AG04450 (cell line): Measurements from ENCODE around the gene SSTR4. TPM values are rescaled to one million over a fixed set of nuclear protein-coding genes. Genes with fewer than 3 reads are reported as not detected.

ENCODE experiments used
- CTCF ChIA-PET: fragments of 300-600, 350-600 bp; formaldehyde crosslinking; extraction: SDS; loops from one replicate; lab custom pipeline; 2022; ENCODE audit warnings: antibody characterized with exemption, inconsistent platforms; lab: Charles Lee
- POLR2A ChIA-PET: fragments of 350-600 bp; formaldehyde crosslinking; extraction: SDS; loops from one replicate; lab custom pipeline; 2021; ENCODE audit warnings: antibody characterized with exemption, inconsistent platforms; lab: Yijun Ruan, JAX
- DNase-seq: peaks from one replicate; pipeline ENCODE4 v3.0.0-alpha.2; 2011; ENCODE audit warnings: low read depth, low spot score
- H3K27ac ChIP-seq: one replicate; pipeline ENCODE4 v1.5.1; 2012; ENCODE audit warnings: low read depth, low read length, control low read depth
- H3K27me3 ChIP-seq: one replicate; pipeline ENCODE4 v1.6.0; 2012; ENCODE audit warnings: low read length; ENCODE audit not compliant: control insufficient read depth, insufficient read depth
- H3K4me3 ChIP-seq: 2 replicates; pipeline ENCODE4 v1.5.1; 2011; ENCODE audit warnings: mild to moderate bottlenecking, low read depth, low read length, control low read depth
- H3K9me3 ChIP-seq: 2 replicates; pipeline ENCODE4 v1.5.1; 2012; ENCODE audit warnings: low read length; ENCODE audit not compliant: control insufficient read depth, insufficient read depth
- polyA plus RNA-seq: library from polyadenylated mRNA; depleted of rRNA; stranded (reverse); fragments of >200 nt; gene quantifications from 2 replicates; pipeline ENCODE4 v1.2.3, GENCODE V29; 2011
- TF ChIP-seq, protein P1 (sequence below): IDR thresholded peaks from 2 replicates; pipeline ENCODE4 v1.5.1; 2011; ENCODE audit warnings: low read depth, low read length, control low read depth, inconsistent platforms

Gene SSTR4
- polyA plus RNA-seq, 1 experiment: not detected

DNA sequence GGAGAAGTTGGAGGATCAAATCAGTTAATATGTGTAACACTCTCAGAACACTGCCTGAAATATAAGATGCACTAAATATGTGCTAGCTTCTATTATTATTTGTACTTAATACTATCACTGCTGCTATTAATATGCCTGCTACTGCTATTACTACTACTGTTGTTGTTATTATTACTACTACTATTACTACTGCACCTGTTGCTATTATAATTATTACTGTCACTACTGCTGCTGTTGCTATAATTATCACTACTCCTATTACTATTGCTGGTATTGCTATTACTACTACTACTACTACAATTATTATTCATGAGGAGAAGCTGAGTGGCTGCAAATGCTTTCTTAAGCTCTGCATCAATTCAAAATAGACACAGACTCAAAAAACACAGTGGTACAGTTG is 16.7 kb upstream of the SSTR4 start:
- Histone ChIP-seq H3K4me3 (no peak overlapping the region), H3K27me3 (no peaks in the 10 kb centered on the region), H3K9me3 (no peaks in the 10 kb centered on the region), H3K27ac (no peak overlapping the region)
- no peak for DNase-seq
- POLR2A ChIA-PET: no interaction called here
- CTCF ChIA-PET: no interaction called here
- TF ChIP-seq, protein P1, sequence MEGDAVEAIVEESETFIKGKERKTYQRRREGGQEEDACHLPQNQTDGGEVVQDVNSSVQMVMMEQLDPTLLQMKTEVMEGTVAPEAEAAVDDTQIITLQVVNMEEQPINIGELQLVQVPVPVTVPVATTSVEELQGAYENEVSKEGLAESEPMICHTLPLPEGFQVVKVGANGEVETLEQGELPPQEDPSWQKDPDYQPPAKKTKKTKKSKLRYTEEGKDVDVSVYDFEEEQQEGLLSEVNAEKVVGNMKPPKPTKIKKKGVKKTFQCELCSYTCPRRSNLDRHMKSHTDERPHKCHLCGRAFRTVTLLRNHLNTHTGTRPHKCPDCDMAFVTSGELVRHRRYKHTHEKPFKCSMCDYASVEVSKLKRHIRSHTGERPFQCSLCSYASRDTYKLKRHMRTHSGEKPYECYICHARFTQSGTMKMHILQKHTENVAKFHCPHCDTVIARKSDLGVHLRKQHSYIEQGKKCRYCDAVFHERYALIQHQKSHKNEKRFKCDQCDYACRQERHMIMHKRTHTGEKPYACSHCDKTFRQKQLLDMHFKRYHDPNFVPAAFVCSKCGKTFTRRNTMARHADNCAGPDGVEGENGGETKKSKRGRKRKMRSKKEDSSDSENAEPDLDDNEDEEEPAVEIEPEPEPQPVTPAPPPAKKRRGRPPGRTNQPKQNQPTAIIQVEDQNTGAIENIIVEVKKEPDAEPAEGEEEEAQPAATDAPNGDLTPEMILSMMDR: no peak

DNA sequence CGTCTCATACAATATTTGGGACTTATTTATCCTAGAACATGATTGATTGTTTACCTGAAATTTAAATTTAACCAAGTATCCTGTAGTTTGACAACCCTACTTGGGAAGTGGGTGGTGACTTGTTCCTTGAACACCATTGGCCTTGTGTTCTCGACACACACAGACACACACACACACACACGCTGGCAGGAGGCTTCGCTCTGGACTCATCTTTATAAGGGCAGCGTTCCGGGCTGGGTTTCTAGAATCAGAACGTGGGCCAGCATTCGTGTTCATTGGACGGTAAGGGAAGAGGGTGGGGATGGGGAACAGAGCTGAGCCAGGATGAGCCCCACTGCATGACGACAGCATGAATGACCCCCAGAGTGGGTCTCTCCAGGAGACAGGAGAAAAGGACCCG is 16.2 kb upstream of the SSTR4 start:
- Histone ChIP-seq H3K4me3 (no peak overlapping the region), H3K9me3 (no peaks in the 10 kb centered on the region), H3K27me3 (no peaks in the 10 kb centered on the region), H3K27ac (no peak overlapping the region)
- DNase-seq: no peak
- ChIA-PET POLR2A (no interaction called here), CTCF (no interaction called here)
- TF ChIP-seq, protein P1: no peak

DNA sequence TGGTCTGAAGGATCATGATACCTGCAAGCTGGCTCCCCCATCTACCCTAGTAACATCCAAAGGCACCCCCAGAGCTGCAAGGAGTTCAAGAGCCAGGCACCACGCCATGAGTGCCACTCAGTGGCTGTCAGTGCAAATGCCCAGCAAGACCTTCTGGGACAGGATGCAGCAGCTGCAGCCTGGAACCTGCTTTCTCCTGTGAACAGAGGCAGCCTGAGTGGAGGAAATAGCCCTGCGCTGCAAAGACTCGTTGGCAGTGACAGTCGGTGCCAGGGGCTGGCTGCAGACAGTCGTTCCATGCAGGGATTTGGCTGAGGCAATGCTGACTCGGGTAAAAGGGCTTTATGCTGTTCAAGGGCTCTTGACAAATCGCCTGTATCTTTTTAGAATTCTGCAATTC is 15.7 kb upstream of the SSTR4 start:
- ChIA-PET CTCF (no interaction called here), POLR2A (no interaction called here)

DNA sequence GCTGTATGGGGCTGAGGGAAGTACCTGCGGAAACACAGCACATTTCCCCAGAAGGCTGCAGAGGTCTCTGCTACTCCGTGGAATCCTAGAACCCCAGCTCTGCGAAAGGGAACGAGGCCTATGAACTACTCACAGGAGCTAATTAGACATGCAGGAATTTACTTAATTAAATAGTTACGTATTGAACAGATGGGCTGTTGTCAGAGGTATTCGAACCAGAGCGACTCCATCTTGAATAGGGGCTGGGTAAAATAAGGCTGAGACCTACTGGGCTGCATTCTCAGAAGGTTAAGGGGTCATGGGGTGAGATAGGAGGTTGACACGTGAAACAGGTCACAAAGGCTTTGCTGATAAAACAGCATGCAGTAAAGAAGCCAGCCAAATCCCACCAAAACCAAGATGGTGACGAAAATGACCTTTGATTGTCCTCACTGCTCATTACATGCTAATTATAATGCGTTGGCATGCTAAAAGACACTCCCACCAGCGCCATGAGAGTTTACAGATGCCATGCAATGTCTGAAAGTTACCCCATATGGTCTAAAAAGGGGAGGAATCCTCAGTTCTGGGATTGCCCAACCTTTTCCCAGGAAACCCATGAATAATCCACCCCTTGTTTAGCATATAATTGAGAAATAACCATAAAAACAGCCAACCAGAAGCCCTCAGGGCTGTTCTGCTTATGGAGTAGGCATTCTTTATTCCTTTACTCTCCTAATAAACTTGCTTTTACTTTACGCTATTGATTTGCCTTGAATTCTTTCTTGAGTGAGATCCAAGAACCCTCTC is 14.7 kb upstream of the SSTR4 start:
- no peak overlapping the region for H3K4me3 ChIP-seq
- H3K27ac ChIP-seq: no peak overlapping the region
- POLR2A ChIA-PET: no interaction called here
- CTCF ChIA-PET: no interaction called here
- H3K9me3 ChIP-seq: no peaks in the 10 kb centered on the region
- H3K27me3 ChIP-seq: no peaks in the 10 kb centered on the region
- DNase-seq: no peak
- TF ChIP-seq, protein P1: no peak

More for the DNA sequence above, 15.7 kb upstream of the SSTR4 start:
- Histone ChIP-seq H3K27ac (no peak overlapping the region), H3K27me3 (no peaks in the 10 kb centered on the region), H3K4me3 (no peak overlapping the region), H3K9me3 (no peaks in the 10 kb centered on the region)
- TF ChIP-seq, protein P1: no peak
- DNase-seq: no peak

DNA sequence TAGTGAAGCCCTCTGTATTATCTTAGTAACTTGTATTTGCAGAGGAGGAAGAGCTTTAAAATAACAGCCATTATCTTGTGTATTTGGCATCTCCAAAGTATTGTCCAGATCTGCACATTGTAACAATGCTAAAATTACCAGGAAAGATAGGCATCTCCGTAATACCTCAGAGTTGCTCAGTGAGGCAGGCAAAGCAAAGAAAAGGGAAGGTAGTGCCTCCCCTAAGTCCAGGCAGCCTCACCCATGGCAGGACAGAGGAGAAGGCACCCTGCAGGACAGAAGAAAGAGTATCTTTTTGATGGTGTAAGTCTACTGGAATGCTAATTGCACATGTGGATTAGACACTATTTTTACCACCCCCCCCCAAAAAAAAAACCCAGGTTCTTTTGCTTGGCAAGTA is 13.6 kb upstream of the SSTR4 start:
- POLR2A ChIA-PET: no interaction called here
- no peak for DNase-seq
- Histone ChIP-seq H3K27ac (no peak overlapping the region), H3K4me3 (no peak overlapping the region), H3K27me3 (no peaks in the 10 kb centered on the region), H3K9me3 (no peaks in the 10 kb centered on the region)
- TF ChIP-seq, protein P1: peak; percentile 18; the same call in 1 of the 2 replicates
- CTCF ChIA-PET: no interaction called here
